NCI-H146 treated with DMSO at 0.1 percent for 48 hours (cell line): ENCODE measurements around the gene SLC6A3.

ENCODE experiments used
- DNase-seq: peaks from one replicate; lab custom pipeline; 2025; ENCODE audit not compliant: unreplicated experiment; lab: John Stamatoyannopoulos, UW

SLC6A3 gene

DNA sequence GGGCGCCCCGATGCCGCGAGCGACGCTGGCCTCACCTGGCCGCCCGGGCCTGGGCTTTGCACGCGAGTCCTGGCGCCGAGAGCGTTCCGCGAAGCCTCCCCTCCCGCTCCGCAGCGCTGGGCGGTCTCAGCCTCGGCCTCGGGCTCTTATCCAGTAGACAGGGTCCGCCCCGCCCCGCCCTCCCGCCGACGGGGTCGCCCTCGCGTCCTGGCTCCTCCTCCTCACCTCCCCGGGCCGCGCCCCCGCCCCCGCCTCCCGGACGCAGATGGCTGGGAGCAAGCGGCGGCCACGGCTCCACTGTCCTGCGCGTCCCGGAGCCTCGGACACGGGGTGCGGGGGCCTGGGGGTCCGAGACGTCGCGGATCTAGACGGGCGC lies at the start of gene SLC6A3:
SLC6A3 (minus strand) TSS at position 128 of the 376 bp plus-strand sequence. CDS start 2,243 bp downstream, outside the sequence.
- peak; percentile 62 for DNase-seq

GRCh38 chr5:1493941-1494340 lies 48.7 kb upstream of the SLC6A3 start:
- DNase-seq: no peak

GRCh38 chr5:1493413-1493812 lies 48.2 kb upstream of the SLC6A3 start:
- no peak for DNase-seq

DNA sequence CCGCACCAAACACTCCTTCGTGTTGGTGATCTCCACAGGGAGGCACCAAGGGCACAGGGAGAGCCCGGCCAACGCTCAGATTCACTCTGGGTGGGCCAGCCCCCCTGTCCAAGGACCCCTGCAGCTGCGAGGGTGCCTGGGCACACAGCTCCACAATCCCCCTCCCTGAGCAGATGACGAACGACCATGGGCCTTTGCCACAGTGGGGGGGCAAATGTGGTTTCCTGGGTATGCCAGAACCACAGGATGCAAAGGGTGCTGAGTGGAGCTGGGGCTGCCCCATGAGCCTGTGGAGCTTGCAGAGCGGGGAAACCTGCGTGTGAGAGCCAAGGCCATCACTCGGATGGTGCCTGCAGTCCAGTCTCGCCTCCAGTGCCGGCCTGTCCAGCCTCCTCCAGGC lies 47.5 kb upstream of the SLC6A3 start:
- no peak for DNase-seq

- DNase-seq: no peak
Observed at GRCh38 chr5:1490376-1490775, 45.1 kb upstream of the SLC6A3 start.

- no peak for DNase-seq
Observed at GRCh38 chr5:1489754-1490153, 44.5 kb upstream of the SLC6A3 start.

DNA sequence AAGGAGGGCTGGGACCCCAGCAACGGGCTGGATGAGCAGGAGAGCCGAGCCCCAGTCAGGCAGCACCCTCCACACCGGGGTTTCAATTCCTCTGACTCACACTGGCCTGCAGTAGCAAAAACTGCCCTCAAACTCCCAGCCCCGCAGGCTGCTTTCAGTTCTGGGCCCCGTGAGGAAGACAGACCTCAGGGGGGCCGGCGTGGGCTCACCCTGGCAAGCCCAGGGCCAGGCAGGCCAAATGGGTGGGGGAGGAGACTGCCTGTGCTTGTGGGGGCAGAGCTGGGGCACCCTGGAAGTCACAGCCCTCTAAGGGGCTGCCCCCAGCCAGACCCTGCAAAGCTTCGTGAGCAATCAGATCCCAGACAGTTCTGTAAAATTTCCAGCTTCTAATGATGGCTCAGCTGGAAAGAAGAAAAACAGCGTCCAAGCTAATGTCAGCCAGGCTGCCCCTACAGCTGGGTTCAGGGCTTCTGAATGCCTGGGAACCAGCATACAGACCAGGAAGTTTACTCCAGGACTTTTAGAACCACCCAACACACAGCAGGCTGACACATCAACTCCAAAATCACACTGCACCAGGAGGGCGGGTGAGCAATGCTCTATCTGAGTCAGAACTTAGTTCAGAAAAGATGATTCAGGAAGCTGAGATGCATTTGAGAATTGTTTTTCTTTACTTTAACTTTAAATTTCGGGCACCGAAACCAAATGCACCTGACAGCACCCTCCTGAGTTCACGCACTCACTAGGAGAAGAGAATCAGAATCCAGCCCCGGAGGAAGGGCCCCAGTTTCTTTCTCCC lies 43.8 kb upstream of the SLC6A3 start:
- no peak for DNase-seq

- no peak for DNase-seq
Observed at GRCh38 chr5:1487079-1487764, 42.0 kb upstream of the SLC6A3 start.

DNA sequence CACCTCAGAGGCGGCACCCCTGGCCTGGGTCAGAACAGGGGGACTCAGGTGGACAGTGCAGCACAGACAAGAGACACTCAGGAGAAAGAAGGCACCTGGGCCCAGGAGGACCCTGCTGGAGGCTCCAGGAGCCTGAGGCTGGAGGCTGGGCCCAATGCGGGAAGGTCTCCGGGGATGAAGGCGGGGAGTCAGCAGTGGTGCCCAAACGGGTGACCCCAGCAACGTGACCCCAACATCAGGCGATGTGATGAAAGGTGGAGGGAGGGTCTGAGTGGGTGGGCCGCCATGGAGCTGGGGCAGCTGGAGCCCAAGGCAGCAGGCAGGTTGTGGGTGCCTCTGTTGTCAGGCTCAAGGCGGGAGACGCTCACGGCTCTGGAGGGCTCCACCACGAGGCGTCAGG lies 41.0 kb upstream of the SLC6A3 start:
- no peak for DNase-seq

DNA sequence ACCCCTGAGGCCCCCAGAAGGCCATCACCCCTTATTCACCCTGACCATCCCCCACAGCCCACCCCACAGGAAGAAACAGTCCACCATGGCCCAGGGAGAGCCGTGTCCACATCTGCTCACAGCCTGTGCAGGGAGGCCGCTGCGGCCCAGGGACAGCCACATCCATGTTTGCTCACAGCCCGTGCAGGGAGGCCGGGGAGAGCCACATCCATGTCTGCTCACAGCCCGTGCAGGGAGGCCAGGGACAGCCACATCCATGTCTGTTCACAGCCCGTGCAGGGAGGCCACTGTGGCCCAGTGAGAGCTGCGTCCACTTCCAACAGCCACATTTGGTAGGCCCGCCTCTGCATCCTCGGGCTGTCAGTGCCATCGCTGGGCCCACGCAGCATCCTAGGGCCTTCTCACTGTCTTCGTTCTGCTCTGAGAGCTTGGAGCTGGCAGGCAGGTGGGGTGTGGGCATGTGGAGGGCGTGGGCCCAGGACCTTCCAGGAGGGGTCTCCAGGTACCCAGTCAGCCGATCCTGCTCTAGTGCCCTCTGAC lies 40.4 kb upstream of the SLC6A3 start:
- no peak for DNase-seq

DNA sequence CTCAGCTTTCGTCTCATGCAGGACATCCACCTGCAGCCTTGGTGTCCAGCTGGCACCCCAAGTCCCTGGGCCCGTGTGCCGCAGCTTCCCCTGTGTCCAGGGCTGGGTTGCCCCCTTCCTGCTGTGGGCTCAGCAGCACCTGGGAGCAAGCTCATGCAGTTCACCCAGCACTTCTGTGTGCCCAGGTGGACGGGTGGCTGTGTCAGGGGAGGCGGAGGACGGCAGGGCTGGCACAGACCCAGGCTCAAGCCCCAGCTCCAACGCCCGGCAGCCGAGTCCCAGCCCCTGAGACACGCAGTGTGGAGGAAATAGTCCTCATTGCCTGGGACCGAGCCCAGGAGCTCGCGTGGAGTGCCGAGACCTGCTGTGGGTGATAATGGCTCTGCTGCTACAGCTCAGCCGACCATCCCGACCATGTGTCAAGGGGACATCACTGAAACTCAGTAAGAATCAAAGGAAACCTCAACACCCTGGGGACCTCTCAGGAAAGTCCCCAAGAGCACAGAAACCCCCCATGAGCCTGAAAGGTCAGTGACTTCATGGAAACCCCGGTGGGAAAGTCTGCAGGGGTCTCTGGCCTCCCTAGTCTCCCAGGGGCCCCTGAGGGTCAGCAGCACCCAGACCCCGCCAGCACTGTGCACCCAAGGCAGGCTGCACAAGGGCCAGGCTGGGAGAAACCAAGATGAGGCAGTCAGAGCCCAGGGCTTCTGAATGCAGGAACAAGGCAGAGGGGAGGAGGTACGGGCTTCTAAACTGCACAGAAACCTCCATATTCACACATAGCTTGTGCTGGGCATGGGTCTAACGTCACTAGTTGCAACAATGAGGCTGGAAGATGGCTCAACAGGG lies 39.7 kb upstream of the SLC6A3 start:
- DNase-seq: no peak

DNA sequence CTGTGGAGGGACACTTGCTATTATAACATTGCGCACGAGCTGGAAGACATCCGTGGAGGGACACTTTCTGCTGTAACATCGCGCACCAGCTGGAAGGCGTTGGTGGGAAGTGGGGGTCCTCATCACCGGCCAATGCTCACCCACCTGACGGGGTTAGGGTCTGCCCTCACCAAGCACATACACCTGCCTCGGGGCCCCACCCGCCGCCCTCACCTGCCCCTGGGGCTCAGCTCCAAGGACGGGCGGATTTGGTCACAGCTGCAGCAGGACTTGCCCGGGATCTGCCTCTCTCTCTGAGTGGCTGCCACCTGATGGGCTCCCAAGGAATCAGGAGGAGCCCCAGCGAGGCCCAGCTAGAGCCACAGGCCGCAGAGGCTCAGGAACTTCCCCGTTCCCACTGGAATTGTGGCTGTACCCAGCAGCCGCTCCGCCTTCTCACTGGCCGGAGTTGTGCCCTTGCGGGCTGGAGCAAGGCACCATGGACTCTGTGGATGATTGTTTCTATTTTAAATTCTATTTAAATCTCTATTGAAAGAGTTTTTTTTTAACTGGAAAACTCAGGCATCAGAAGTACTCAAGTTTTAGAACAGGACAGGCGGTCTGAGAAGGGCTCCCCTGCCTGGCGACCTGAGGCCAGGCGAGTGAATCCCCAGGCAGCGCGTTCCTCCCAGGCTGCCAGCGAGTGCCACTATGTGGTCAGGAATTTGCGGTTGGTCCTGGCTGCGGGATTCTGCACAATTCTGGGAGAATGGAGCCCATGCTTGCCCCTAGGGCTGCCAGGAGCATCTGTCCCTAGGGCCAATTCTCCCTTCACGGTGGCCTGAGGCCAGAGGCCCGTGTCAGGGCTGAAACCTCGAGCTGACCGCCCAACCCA lies 38.9 kb upstream of the SLC6A3 start:
- DNase-seq: no peak

- DNase-seq: no peak
Observed at GRCh38 chr5:1483064-1483463, 37.8 kb upstream of the SLC6A3 start.

DNA sequence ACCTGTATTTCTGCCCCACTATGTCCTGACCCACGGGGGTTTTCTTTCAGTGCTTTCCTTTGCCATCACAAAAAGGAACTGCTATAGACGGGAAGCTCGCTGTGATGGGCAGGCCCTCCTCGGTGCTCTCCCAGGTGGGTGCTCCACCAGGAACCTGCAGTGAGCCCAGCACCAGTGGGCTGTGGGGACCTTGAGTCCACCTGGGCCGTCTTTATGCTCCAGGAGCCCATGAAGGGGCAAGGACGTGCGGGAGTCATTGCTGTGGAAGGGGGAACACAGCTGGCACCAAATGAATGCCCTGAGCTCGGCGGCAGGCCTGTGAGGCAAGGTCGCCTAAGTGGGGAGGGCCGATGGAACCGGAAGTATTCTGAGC lies 36.7 kb upstream of the SLC6A3 start:
- DNase-seq: no peak

- no peak for DNase-seq
Observed at GRCh38 chr5:1481266-1481958, 36.2 kb upstream of the SLC6A3 start.

- DNase-seq: no peak
Observed at GRCh38 chr5:1480806-1481205, 35.6 kb upstream of the SLC6A3 start.

GRCh38 chr5:1480217-1480616 lies 35.0 kb upstream of the SLC6A3 start:
- no peak for DNase-seq

- DNase-seq: no peak
Observed at GRCh38 chr5:1479581-1480188, 34.4 kb upstream of the SLC6A3 start.

GRCh38 chr5:1479066-1479465 lies 33.8 kb upstream of the SLC6A3 start:
- no peak for DNase-seq
